GM12873 (cell line): ENCODE data around the gene CTNNAL1.

Experiments used
- CTCF ChIP-seq: IDR thresholded peaks from 2 replicates; pipeline ENCODE4 v1.5.1; 2012; ENCODE audit warnings: low read depth, mild to moderate bottlenecking, moderate library complexity, low read length, control low read depth; ENCODE audit not compliant: insufficient read depth; ENCODE audit errors: missing control alignments

Gene CTNNAL1

GRCh38 chr9:109047259-109047658 is 34.0 kb upstream of the CTNNAL1 start:
- no peak for TF ChIP-seq CTCF

- no peak for TF ChIP-seq CTCF
Observed at GRCh38 chr9:109046346-109046745, 33.0 kb upstream of the CTNNAL1 start.

- no peak for TF ChIP-seq CTCF
Observed at GRCh38 chr9:109043578-109043977, 30.3 kb upstream of the CTNNAL1 start.

- no peak for TF ChIP-seq CTCF
Observed at GRCh38 chr9:109040571-109040970, 27.3 kb upstream of the CTNNAL1 start.

- TF ChIP-seq CTCF = no peak
Observed at GRCh38 chr9:109039539-109039938, 26.2 kb upstream of the CTNNAL1 start.

GRCh38 chr9:109037946-109038715 is 24.8 kb upstream of the CTNNAL1 start:
- TF ChIP-seq CTCF = no peak

- TF ChIP-seq CTCF = no peak
Observed at GRCh38 chr9:109036744-109037680, 23.7 kb upstream of the CTNNAL1 start.
